Activated CD4-positive, CD25-positive, alpha-beta regulatory T cell treated with anti-CD3 and anti-CD28 coated beads, Interleukin-2, amount 50 U/mL, for 24 hours (primary cell): ENCODE measurements around the gene RARG.
"Not testable (repeated sequence)": the region's sequence is repeated elsewhere in the genome, so short reads cannot be mapped to it uniquely, and the experiment has no call there.

ENCODE experiments used
- ATAC-seq, 2 donors: fragments of 150-1000 bp; cut with Tn5 transposase; one replicate each; pipeline ENCODE4 v1.10.0; 2021; ENCODE audit warnings: mild to moderate bottlenecking in 1 of 2, moderate library complexity in 1 of 2

The RARG gene

GRCh38 chr12:53208435-53208834, 23.6 kb downstream of the RARG start:
- no peak for ATAC-seq

DNA sequence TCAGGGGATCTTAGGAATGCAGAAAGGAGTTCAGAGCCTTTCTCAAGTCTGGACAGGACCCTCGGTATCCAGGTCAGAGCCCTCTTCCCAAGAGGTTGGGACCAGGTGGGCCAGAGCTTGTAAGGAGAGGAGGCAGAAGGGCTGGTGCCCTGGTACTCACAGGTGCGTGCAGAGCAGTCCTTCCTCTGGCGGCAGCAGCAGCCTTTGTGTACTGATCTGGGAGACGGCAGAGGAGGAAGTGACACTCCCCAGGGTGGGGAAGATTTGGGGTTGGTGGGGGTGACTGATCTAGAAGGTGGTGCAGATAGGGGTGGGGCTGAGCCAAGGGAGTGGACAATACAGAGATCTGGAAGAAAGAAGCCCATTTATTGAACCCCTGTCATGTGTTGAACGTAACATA, 25.0 kb downstream of the RARG start, which contains the start of gene ITGB7:
TSS of gene ITGB7 (minus strand) at position 210 of the 400 bp plus-strand sequence. CDS start 6,808 bp downstream, outside the sequence.
- peak; percentile 61 to 68 for ATAC-seq

- ATAC-seq = peak; percentile 80 to 83
Measured at GRCh38 chr12:53205747-53206419, 26.1 kb downstream of the RARG start.

- ATAC-seq = no peak
Measured at GRCh38 chr12:53204351-53204750, 27.7 kb downstream of the RARG start.

- not testable (repeated sequence) for ATAC-seq
Measured at GRCh38 chr12:53202316-53202715, 29.7 kb downstream of the RARG start.

GRCh38 chr12:53201639-53202038, 30.4 kb downstream of the RARG start:
- ATAC-seq = no peak

DNA sequence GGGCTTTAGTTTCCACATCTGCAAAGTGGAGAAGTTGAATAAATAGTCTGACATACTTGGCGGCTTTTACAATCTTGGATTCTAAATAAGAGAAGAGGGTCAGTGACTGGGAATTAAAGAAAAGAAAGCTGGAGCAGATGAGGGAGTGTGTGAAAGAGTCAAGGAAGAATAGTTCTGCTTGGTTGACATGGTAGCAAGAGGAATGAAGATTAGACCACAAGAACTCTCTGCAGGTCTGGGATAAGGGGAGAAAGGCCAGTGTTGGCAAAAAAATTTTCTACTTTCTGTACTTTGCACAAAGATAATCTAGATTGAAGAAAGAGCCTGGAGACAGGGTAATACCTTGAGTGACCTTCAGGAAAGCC, 30.9 kb downstream of the RARG start:
- no peak for ATAC-seq

GRCh38 chr12:53200458-53201176, 31.4 kb downstream of the RARG start:
- peak; percentile 39 to 52 for ATAC-seq

DNA sequence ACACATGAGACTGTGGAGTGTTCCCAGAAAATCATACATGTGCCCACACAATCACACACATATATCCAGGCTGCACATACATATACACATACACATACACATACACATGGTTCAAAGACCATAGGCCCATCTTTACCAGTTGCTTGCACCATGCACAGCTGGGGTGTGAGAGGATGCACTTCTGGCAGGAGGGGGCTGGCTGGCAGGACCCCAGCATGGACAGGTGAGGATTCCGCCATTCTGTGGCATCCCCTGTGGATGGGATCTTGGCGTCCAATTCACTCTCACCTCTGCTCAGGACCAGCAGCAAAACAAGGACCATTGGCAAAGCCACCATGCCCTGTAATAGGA, 31.9 kb downstream of the RARG start:
- ATAC-seq = no peak

DNA sequence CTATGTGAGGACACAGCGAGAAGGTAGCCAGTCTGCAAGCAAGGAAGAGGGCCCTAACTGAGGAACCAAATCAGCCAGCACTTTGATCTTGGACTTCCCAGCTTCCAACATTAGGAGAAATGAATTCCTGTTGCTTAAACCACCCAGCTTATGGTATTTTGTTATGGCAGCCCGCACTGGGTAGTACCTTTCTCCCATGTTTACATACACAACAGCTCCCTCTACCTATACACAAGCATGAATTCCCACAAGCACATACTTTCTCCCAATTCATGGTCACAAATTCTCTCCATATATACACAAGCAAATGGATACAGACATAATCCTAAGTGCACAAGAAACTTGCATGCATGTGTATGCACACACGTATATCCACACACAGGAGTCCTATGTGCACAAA, 32.3 kb downstream of the RARG start:
- no peak for ATAC-seq

- peak in 1 of 2 donors; percentile 16 for ATAC-seq
Measured at GRCh38 chr12:53198486-53199110, 33.4 kb downstream of the RARG start.

GRCh38 chr12:53197011-53197640, 34.9 kb downstream of the RARG start:
- no peak for ATAC-seq

DNA sequence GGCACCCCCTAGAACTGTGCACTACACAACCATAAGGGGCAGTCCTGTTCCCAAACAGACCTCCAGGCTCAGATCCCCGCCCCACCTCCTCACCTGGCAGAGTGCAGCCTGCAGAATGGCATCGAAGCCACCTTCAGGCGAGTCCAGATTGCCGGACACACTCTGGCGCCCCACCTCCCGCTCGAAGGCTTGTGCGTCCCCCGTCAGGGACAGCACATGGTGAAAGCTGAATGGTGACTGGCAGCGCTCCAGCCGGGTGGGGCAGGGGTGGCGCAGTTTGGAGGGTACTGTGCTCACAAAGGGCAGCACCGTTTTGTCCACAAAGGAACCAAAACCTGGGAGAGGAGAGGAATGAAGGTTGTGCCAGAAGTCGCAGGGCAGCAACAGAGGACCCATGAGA, 35.5 kb downstream of the RARG start:
- ATAC-seq = no peak

DNA sequence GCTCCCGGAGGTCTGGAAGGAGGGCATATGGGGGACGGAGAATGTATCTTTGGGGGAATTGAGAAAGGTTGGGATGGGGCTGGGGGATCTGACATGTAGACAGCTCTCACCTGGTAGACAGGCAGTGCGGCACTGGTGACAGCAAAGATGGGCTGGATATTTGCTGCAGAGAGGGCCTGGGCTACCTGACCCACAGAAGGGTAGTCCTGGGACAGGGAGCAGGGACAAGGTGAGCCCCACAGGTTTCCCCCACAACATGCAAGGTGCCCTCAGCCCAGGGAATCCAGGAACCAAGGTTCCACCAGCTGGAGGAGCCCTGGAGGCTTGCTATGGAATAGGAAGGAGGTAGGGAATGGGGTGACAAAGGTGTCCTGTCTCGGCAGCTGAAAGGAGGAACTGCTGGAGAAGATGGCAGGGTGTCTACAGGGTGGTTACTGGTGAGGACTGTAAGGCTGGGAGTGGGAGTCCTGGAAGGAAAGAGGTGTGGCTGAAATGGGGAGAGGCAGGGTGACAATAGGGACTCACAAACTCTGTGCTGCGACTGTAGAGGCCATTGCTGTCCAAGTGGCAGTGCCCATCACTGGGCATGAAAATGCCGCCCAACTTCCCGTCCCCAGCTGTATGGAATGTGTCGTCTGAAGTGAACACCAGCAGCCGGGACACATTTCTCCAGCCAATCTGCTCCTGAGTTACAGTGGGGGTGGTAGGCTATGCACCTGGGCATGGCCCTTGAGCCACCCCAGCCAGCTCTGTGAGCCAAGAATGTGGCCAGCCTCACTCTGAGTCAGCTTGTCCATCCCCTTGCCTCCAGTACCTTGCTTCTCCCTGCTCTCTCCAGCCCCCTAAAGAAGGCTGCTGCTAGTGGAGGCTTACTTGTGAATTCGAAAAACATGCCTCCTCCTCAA, 36.2 kb downstream of the RARG start:
- ATAC-seq = no peak

GRCh38 chr12:53194973-53195372, 37.0 kb downstream of the RARG start:
- ATAC-seq = no peak

- ATAC-seq = no peak
Measured at GRCh38 chr12:53193985-53194716, 37.9 kb downstream of the RARG start.

- ATAC-seq = no peak
Measured at GRCh38 chr12:53193040-53193439, 39.0 kb downstream of the RARG start.

- no peak for ATAC-seq
Measured at GRCh38 chr12:53192531-53193021, 39.4 kb downstream of the RARG start.

GRCh38 chr12:53191885-53192530, 40.0 kb downstream of the RARG start:
- no peak for ATAC-seq

DNA sequence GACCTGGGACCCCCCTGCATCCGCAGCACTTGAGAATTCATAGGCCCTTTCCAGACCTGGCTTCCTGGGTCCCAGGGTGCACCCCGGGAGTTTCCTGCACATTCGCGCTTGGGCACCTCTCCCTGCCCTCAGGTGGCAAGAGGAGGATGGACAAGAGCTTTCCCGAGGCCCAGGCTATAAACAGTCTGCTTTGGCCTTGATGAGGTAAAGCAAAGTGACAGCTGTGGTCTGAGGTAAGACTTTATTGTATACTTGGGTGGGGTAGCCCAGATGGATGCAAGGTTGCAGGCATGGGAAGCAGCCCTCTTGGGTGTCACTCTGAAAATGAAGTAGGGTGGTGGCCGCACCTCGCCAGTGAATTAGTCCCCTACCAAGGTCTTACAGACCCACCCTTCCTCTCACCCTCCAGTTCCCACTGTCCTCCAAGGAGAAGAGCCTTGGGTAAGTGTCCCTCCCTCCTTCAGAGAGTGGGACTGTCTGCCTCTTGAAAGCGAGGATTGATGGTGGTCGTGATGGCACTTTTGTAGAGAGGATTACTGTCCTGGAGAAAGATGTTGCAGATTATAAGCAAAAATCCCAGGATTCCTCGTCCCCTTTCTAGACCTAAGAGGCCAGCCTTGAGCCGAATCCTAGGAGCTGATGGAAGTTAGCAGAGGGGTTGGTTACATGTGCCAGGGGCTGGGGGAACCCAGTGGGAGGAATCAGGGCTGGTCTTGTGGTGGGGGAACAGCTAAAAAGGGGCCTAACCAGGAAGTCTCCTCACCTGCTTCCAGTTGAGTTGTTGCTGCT, 40.7 kb downstream of the RARG start:
- ATAC-seq = no peak
